Suprapubic skin (tissue), 4 donors: ENCODE measurements around the gene USP32.

Source experiments
- POLR2A ChIP-seq, 2 donors: fragments of 450-650 bp; IDR thresholded peaks; one replicate each; pipeline ENCODE4 v1.6.1; 2017; ENCODE audit warnings: antibody characterized with exemption in 2 of 2, mild to moderate bottlenecking in 2 of 2, moderate library complexity in 2 of 2
- POLR2AphosphoS5 ChIP-seq, 3 donors: sonication (generic); formaldehyde crosslinking; IDR thresholded peaks; one replicate each; pipeline ENCODE4 v1.6.1; 2017; ENCODE audit warnings: antibody characterized with exemption in 3 of 3
- TF ChIP-seq, protein P1 (sequence below), 2 donors: fragments of 200-600 bp in 1 of 2; fragments of 450-650 bp in 1 of 2; sonication (generic) in 1 of 2; IDR thresholded peaks; one replicate each; pipeline ENCODE4 v1.5.1; 2016 to 2019; ENCODE audit warnings: antibody characterized with exemption in 2 of 2, mild to moderate bottlenecking in 1 of 2, moderate library complexity in 1 of 2

DNA sequence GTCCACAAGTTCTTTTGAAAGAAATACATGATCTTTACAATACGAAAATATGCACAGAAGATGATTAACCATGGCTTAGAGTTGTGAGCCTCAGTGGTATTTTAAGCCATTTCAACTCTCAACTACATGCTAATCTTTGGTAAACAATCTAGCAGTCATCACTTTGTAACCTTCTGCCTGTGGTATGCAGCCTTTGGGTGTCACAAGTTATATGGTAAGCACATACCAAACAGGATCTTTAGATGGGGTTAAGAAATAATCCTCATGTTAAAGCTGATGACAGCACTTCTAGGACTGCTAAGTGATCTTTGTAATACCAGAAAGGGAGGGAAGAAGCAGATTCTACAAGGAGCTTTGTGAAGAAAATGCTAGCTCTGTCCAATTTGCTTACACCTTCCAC, 167.9 kb downstream of the USP32 start:
- TF ChIP-seq, protein P1, sequence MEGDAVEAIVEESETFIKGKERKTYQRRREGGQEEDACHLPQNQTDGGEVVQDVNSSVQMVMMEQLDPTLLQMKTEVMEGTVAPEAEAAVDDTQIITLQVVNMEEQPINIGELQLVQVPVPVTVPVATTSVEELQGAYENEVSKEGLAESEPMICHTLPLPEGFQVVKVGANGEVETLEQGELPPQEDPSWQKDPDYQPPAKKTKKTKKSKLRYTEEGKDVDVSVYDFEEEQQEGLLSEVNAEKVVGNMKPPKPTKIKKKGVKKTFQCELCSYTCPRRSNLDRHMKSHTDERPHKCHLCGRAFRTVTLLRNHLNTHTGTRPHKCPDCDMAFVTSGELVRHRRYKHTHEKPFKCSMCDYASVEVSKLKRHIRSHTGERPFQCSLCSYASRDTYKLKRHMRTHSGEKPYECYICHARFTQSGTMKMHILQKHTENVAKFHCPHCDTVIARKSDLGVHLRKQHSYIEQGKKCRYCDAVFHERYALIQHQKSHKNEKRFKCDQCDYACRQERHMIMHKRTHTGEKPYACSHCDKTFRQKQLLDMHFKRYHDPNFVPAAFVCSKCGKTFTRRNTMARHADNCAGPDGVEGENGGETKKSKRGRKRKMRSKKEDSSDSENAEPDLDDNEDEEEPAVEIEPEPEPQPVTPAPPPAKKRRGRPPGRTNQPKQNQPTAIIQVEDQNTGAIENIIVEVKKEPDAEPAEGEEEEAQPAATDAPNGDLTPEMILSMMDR (IDR thresholded peaks at IDR 0.05): no peak
- TF ChIP-seq POLR2A (IDR thresholded peaks at IDR 0.05) (no peak), POLR2AphosphoS5 (IDR thresholded peaks at IDR 0.05) (no peak)
